ENCODE measurements around the gene PRF1.

- TF ChIP-seq CTCF (IDR thresholded peaks at IDR 0.05) = no peak
- no peak for TF ChIP-seq POLR2A (IDR thresholded peaks at IDR 0.05)
Observed at GRCh38 chr10:70594161-70594560, 8.4 kb downstream of the PRF1 start.

Data from esophagus squamous epithelium (tissue), 4 donors.